ENCODE data around the gene RNF152. TPM values are rescaled to one million over a fixed set of nuclear protein-coding genes. Genes with fewer than 3 reads are reported as not detected.
A peak's percentile ranks its signal among the peaks of the same experiment; 100 is the strongest.

The RNF152 gene
- total RNA-seq, 1 donor from 2014 or later = 4.1 TPM

DNA sequence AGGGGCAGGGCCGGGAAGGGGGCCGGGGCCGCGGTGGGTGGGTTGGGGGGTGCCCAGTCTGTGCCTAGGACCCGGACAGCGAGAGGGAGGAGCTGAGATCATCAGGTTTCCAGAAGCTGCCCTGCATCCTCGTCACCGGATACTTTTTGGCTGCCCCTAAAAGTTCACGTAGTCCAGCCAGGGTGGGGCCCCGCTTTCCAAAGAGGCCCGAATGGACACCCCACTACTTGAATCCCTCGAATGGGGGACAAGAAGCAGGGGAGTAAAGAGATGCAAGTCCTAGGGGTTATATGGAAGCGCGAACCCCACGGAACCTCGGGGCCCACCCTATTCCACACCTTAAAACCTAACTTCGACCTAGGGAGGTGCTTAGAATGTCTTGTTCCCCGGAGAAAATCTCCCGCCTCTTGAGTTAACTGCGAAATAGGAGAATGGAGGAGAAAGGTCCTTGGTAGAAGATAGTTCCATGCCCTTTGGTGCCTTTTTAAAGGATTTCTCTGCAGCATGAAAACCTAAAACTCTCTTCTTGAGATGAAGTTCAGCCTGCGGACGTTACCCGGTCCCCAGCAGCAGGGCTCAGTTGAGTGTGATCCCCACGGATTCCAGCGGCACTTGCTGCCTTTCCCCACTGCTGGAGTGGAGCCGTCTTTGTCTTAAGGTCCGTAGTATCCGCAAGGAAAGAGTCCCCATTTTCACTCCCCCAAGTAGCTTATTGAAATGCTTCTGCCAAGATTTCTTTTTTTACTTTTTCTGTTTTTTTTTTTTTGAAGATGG is 2.1 kb upstream of the RNF152 start:
- H3K27ac Mint-ChIP-seq (ENCODE audit: unreplicated experiment) = no peak overlapping the region
- H3K4me1 Mint-ChIP-seq (ENCODE audit: unreplicated experiment) = peaks cover 7% of the 10 kb centered on the region
- H3K9me3 Mint-ChIP-seq (ENCODE audit: unreplicated experiment) = no peaks in the 10 kb centered on the region
- H3K4me3 Mint-ChIP-seq (ENCODE audit: unreplicated experiment) = peak overlapping the region; percentile 76
- TF ChIP-seq, protein P1, sequence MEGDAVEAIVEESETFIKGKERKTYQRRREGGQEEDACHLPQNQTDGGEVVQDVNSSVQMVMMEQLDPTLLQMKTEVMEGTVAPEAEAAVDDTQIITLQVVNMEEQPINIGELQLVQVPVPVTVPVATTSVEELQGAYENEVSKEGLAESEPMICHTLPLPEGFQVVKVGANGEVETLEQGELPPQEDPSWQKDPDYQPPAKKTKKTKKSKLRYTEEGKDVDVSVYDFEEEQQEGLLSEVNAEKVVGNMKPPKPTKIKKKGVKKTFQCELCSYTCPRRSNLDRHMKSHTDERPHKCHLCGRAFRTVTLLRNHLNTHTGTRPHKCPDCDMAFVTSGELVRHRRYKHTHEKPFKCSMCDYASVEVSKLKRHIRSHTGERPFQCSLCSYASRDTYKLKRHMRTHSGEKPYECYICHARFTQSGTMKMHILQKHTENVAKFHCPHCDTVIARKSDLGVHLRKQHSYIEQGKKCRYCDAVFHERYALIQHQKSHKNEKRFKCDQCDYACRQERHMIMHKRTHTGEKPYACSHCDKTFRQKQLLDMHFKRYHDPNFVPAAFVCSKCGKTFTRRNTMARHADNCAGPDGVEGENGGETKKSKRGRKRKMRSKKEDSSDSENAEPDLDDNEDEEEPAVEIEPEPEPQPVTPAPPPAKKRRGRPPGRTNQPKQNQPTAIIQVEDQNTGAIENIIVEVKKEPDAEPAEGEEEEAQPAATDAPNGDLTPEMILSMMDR (IDR thresholded peaks at IDR 0.05; ENCODE audit: unreplicated experiment) = no peak
- no peak for DNase-seq (ENCODE audit: low spot score)
- H3K36me3 Mint-ChIP-seq (ENCODE audit: low read depth, unreplicated experiment) = peaks cover 4% of the 10 kb centered on the region
- H3K27me3 Mint-ChIP-seq (ENCODE audit: unreplicated experiment) = peaks cover 13% of the 10 kb centered on the region

DNA sequence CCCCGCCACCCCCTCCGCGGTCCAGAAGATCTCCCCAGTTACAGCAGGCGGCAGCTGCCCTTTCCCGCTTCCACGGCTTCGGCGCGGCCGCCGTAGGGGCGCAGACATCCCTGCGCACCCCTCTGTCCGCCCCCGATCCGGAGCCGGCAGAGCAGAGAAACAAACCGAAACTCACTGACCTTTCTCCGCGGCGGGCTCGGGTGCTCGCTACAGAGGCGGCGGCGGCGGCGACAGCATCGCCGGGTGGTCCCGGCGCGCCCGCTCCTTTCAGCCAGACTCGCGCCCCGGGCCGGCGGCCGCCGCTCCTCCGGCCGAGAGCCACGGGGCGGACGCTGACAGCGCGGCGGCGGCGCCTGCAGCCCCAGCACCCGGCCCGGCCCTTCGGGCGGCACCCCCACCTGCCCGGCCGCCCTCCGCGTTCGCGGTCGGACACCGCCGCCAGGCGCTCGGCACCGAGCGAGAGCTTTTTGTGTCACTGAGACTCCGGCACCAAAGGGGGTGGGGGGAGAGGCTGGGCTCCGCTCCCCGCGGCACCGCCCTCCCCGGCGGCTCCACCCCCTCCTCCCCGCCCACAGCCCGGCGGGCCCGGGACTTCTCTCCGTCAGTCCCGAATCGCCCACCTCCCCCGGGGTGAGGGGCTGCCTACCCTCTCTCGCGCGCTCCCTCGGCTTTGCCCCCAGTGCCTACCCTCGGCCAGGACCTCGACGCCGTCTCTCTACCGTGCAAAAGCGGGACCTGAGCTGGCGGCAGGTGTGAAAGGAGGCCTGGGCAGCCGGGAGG is 1.4 kb upstream of the RNF152 start:
- DNase-seq (ENCODE audit: low spot score) = peak; percentile 62
- Mint-ChIP-seq H3K27ac (ENCODE audit: unreplicated experiment) (no peak overlapping the region), H3K4me1 (ENCODE audit: unreplicated experiment) (peaks cover 7% of the 10 kb centered on the region), H3K4me3 (ENCODE audit: unreplicated experiment) (peak overlapping the region; percentile 82), H3K36me3 (ENCODE audit: low read depth, unreplicated experiment) (peaks cover 4% of the 10 kb centered on the region), H3K9me3 (ENCODE audit: unreplicated experiment) (no peaks in the 10 kb centered on the region), H3K27me3 (ENCODE audit: unreplicated experiment) (peaks cover 13% of the 10 kb centered on the region)
- TF ChIP-seq, protein P1 (IDR thresholded peaks at IDR 0.05; ENCODE audit: unreplicated experiment) = no peak

DNA sequence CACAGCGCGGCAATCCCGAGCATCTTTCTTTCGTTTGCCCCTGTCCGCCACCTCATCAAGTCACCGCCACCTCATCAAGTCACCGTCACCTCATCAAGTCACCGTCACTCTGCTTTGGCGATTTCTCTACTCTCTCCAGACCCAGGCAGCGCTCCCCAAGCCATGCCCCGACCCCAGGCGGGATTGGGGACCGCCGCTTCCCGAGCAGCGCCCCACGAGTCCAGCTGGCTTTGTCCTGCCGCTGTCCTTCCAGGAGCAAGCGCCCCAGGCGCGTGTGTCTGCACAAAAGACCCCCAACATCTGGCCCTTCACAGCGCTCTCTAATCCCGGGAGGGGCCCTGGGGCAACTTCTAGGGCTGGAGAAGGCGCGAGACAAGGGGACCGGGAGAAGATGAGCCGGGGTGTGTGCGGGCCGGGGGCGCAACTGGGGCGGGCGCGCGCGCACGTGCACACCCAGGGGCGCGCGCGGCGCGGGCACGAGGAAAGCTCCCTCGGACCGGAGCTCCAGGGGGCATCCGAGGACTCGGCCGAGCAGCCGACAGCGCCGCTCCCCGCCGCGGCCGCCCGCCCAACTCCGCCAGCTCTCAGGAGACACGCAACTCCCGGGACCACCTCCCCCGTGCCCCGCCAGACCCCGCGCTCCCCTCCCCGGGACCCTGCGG is 633 bp upstream of the RNF152 start:
- peaks cover 13% of the 10 kb centered on the region for H3K27me3 Mint-ChIP-seq (ENCODE audit: unreplicated experiment)
- peaks cover 7% of the 10 kb centered on the region for H3K4me1 Mint-ChIP-seq (ENCODE audit: unreplicated experiment)
- DNase-seq (ENCODE audit: low spot score) = peak; percentile 59
- peak overlapping the region; percentile 92 for H3K4me3 Mint-ChIP-seq (ENCODE audit: unreplicated experiment)
- peaks cover 4% of the 10 kb centered on the region for H3K36me3 Mint-ChIP-seq (ENCODE audit: low read depth, unreplicated experiment)
- no peaks in the 10 kb centered on the region for H3K9me3 Mint-ChIP-seq (ENCODE audit: unreplicated experiment)
- peak overlapping the region; percentile 36 for H3K27ac Mint-ChIP-seq (ENCODE audit: unreplicated experiment)
- TF ChIP-seq, protein P1 (IDR thresholded peaks at IDR 0.05; ENCODE audit: unreplicated experiment) = no peak

DNA sequence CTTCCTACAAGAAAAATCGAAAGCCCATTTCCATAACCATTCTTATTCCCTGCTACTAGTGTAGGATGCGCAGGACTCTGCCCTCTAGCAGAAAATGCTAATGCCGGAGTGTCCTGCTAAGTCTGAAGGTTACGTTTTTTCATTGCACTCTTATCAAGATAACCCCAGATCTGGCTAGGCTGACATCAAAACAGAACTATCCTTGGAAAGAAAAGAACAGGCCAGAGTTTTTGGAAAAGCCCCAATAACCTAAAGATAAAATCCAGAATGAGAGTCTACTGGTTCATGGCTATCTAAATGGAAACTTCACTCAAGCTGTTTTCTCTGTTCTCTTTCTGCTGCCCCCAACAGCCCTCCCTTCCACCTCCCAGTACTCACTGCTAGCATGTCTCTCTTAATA is 913 bp downstream of the RNF152 start:
- Mint-ChIP-seq H3K9me3 (ENCODE audit: unreplicated experiment) (no peaks in the 10 kb centered on the region), H3K36me3 (ENCODE audit: low read depth, unreplicated experiment) (peaks cover 4% of the 10 kb centered on the region), H3K4me1 (ENCODE audit: unreplicated experiment) (peaks cover 9% of the 10 kb centered on the region)

More for the DNA sequence above, 913 bp downstream of the RNF152 start:
- Mint-ChIP-seq H3K27me3 (ENCODE audit: unreplicated experiment) (peaks cover 13% of the 10 kb centered on the region), H3K4me3 (ENCODE audit: unreplicated experiment) (peak overlapping the region; percentile 92), H3K27ac (ENCODE audit: unreplicated experiment) (no peak overlapping the region)
- TF ChIP-seq, protein P1 (IDR thresholded peaks at IDR 0.05; ENCODE audit: unreplicated experiment) = no peak
- no peak for DNase-seq (ENCODE audit: low spot score)

Measured in endothelial cell (in vitro differentiated cells).